OCI-LY7 (cell line): ENCODE data around the gene ELOB.

ENCODE experiments used
- CTCF ChIP-seq: fragments of 200-600 bp; sonication (generic); conservative IDR thresholded peaks from 2 replicates; pipeline ENCODE4 v1.5.1; 2014; ENCODE audit warnings: mild to moderate bottlenecking, antibody characterized with exemption, low read length, moderate library complexity, mixed read lengths
- EZH2phosphoT487 ChIP-seq: fragments of 200-600 bp; sonication (generic); IDR thresholded peaks from 2 replicates; pipeline ENCODE4 v1.6.1; 2018; ENCODE audit warnings: low read depth, borderline replicate concordance, mild to moderate bottlenecking, mixed run types, antibody characterized with exemption, low read length, moderate library complexity, mixed read lengths

GRCh38 chr16:2767140-2767731 is 9.8 kb downstream of the ELOB start:
- TF ChIP-seq CTCF: no peak
- no peak for TF ChIP-seq EZH2phosphoT487
